ENCODE results near the gene DAPK1. TPM values are rescaled to one million over a fixed set of nuclear protein-coding genes. Genes with fewer than 3 reads are reported as not detected.
A peak's percentile ranks its signal among the peaks of the same experiment; 100 is the strongest.
"Not testable (repeated sequence)": the region's sequence is repeated elsewhere in the genome, so short reads cannot be mapped to it uniquely, and the experiment has no call there.

The DAPK1 gene
- total and polyA plus RNA-seq, 7 donors = 0.66 to 8.4 (median 2.2) TPM

- TF ChIP-seq CTCF (IDR thresholded peaks at IDR 0.05) = peak; percentile 14
- DNase-seq = peak; percentile 42 to 66
- Histone ChIP-seq H3K27ac (no peak overlapping the region), H3K4me3 (peak overlapping the region; percentile 69), H3K27me3 (ENCODE audit: insufficient read depth in 3 of 3, low read length in 2 of 3) (peaks cover 0 to 2% (median 0%) of the 10 kb centered on the region in 3 donors), H3K4me1 (no peaks in the 10 kb centered on the region), H3K36me3 (ENCODE audit: insufficient read depth in 1 of 2, low read depth in 1 of 2) (no peaks in the 10 kb centered on the region), H3K9me3 (no peaks in the 10 kb centered on the region)
- WGBS, 3 donors = 2 to 3% (median 2%) methylated on average over 55 to 80 of the region's 80 CpGs
- intact Hi-C loops (cut with DNase I) = loop anchor here in 1 of 2 donors (5.0 to 10.0 kb wide), 2 partner anchors 161 to 167 kb away; no protein-coding TSS in a partner anchor
- ATAC-seq = peak; percentile 53 to 81 (median 70)
Measured at GRCh38 chr9:87498046-87498810, 561 bp downstream of the DAPK1 start.

GRCh38 chr9:87498811-87499360 is 1.2 kb downstream of the DAPK1 start:
- H3K4me1 ChIP-seq = no peaks in the 10 kb centered on the region
- DNase-seq (no peak), ATAC-seq (no peak)

GRCh38 chr9:87499424-87500017 is 1.9 kb downstream of the DAPK1 start:
- Histone ChIP-seq H3K4me1 (no peaks in the 10 kb centered on the region), H3K4me3 (peak overlapping the region; percentile 69), H3K27me3 (ENCODE audit: insufficient read depth in 3 of 3, low read length in 2 of 3) (peaks cover 0 to 2% (median 0%) of the 10 kb centered on the region in 3 donors), H3K27ac (no peak overlapping the region), H3K9me3 (no peaks in the 10 kb centered on the region), H3K36me3 (ENCODE audit: insufficient read depth in 1 of 2, low read depth in 1 of 2) (no peaks in the 10 kb centered on the region)
- no peak for TF ChIP-seq CTCF (IDR thresholded peaks at IDR 0.05)
- DNase-seq = no peak
- no peak for ATAC-seq
- intact Hi-C loops (cut with DNase I) = loop anchor here in 1 of 2 donors (5.0 to 10.0 kb wide), 2 partner anchors 162 to 165 kb away; no protein-coding TSS in a partner anchor
- WGBS, 3 donors = 75 to 79% (median 78%) methylated on average over 2 of the region's 2 CpGs

More at GRCh38 chr9:87498811-87499360, 1.2 kb downstream of the DAPK1 start:
- Histone ChIP-seq H3K9me3 (no peaks in the 10 kb centered on the region), H3K27ac (no peak overlapping the region), H3K4me3 (peak overlapping the region; percentile 69), H3K27me3 (ENCODE audit: insufficient read depth in 3 of 3, low read length in 2 of 3) (peaks cover 0 to 2% (median 0%) of the 10 kb centered on the region in 3 donors), H3K36me3 (ENCODE audit: insufficient read depth in 1 of 2, low read depth in 1 of 2) (no peaks in the 10 kb centered on the region)
- no peak for TF ChIP-seq CTCF (IDR thresholded peaks at IDR 0.05)
- intact Hi-C loops (cut with DNase I) = loop anchor here in 1 of 2 donors (5.0 to 10.0 kb wide), 2 partner anchors 162 to 166 kb away; no protein-coding TSS in a partner anchor
- WGBS, 3 donors = 50 to 53% (median 52%) methylated on average over 26 of the region's 26 CpGs

GRCh38 chr9:87500491-87501270 is 3.0 kb downstream of the DAPK1 start:
- H3K27ac ChIP-seq = no peak overlapping the region
- ATAC-seq = no peak
- H3K4me3 ChIP-seq = no peak overlapping the region

GRCh38 chr9:87501271-87501656 is 3.6 kb downstream of the DAPK1 start:
- DNase-seq; intact Hi-C loops (cut with DNase I); H3K9me3 ChIP-seq; H3K27me3 ChIP-seq (ENCODE audit: insufficient read depth in 3 of 3, low read length in 2 of 3); H3K4me3 ChIP-seq; H3K27ac ChIP-seq; H3K36me3 ChIP-seq (ENCODE audit: insufficient read depth in 1 of 2, low read depth in 1 of 2); H3K4me1 ChIP-seq; ATAC-seq: not testable (repeated sequence)
- 96 to 99% (median 99%) methylated on average over 11 of the region's 11 CpGs for WGBS, 3 donors

More at GRCh38 chr9:87500491-87501270, 3.0 kb downstream of the DAPK1 start:
- WGBS, 3 donors = 77 to 89% (median 83%) methylated on average over 7 of the region's 7 CpGs
- intact Hi-C loops (cut with DNase I) = no loop called here
- no peak for DNase-seq
- no peak for TF ChIP-seq CTCF (IDR thresholded peaks at IDR 0.05)
- Histone ChIP-seq H3K4me1 (no peaks in the 10 kb centered on the region), H3K36me3 (ENCODE audit: insufficient read depth in 1 of 2, low read depth in 1 of 2) (no peaks in the 10 kb centered on the region), H3K27me3 (ENCODE audit: insufficient read depth in 3 of 3, low read length in 2 of 3) (peaks cover 0 to 2% (median 0%) of the 10 kb centered on the region in 3 donors), H3K9me3 (no peaks in the 10 kb centered on the region)
